ENCODE data around the gene ELMO1.

The ELMO1 gene

DNA sequence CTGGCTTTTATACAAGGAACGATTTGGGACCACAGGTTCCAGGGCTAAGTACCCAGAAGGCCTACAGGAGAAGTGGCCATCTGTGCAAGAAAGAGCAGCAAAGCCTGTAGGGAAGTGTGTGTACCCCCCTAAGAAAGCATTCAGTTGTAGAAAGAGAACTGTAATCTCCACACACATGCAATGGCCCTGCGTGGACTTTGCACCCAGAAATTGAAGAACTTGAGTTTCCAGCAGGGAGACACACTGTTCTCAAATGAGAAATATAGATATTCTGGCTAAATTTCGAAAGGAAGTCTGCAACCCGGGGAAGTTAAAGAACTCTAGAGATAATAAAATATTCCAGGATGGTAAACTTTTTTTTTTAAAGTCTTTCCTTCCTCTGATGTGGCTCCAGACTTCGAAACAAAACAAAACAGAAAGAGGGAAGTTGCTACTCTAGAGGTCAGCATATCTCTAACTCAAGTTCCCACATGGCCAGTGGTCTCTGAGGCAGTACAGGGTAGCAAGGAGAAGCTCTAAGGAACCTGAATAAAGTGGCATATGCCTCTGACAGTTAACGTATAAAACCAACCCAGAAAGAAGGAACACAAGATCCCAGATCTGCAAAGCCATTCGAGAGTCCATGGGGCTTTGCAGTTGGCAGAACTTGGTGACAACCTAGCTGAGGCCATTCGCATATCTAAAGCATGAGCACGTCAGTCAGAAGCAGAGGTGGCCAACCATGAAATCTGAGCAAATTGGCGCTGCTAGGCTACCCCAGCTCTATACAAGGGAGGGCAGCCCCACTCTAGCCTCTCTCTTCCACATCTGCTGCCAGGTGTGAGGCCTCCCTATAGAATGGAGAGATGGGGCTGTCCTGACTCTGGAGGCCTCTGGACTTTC, 56.6 kb downstream of the ELMO1 start:
- DNase-seq: peak in 1 of 42 donors; percentile 25
- intact Hi-C loops (cut with DNase I): no loop called here

DNA sequence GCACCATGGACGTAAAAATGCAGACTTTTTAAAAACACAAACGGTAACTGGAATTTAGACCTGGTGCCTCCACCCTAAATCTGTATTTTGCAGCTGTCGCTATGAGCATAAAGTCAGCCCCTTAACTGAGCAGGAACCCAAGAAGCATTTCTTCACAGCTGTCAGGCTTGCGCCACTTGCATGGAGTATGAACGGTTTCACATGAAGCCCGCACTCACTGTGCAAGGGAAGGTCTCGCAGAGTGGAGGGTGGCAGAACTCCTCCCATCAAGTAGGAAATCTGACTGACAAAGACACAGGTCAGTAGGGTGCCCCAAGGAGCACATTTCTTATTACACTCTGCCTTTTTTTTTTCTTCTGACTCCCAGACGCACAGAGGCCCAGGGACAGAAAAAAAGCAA, 58.5 kb downstream of the ELMO1 start:
- intact Hi-C loops (cut with DNase I): no loop called here
- DNase-seq: peak in 2 of 42 donors; percentile 17 to 22

DNA sequence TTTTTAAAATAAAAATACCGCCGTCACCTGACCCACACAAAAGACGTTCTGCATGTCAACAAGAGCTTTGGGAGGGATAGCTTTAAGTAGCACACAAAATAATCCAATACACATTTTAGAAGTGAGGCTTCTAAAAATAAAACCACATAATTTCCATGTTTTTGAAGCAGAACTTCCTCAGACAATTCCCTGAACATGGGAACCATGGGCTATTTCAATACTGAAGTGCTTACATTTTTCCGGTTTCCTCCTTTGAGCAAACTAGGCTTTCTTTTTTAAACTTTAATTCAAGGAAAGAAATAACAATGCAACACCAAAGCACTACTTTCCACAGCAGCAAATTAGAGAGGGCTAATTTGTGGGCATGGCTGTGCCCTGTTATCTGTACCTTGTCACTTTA, 59.9 kb downstream of the ELMO1 start:
- DNase-seq: no peak
- intact Hi-C loops (cut with DNase I): no loop called here

DNA sequence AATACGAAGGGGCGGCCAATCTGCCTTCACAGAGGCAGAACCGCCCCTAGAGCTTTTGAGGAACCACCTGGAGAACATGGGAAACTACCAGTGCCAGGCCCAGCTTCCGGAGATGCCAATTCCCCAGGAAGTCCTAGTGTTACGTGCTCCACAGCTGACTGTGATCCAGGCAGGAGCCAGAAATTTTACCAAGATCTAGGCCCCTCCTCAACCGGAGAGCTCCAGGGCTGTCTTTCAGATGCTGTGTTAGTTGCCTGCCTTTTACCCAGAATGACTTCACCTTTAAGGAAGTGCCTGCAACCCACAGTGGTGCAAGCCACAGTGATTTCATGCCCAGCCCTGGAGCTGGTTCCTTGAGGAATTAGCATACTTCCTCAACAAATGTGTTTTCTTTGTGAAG, 62.9 kb downstream of the ELMO1 start:
- intact Hi-C loops (cut with DNase I): no loop called here
- peak in 2 of 42 donors; percentile 12 to 41 for DNase-seq

DNA sequence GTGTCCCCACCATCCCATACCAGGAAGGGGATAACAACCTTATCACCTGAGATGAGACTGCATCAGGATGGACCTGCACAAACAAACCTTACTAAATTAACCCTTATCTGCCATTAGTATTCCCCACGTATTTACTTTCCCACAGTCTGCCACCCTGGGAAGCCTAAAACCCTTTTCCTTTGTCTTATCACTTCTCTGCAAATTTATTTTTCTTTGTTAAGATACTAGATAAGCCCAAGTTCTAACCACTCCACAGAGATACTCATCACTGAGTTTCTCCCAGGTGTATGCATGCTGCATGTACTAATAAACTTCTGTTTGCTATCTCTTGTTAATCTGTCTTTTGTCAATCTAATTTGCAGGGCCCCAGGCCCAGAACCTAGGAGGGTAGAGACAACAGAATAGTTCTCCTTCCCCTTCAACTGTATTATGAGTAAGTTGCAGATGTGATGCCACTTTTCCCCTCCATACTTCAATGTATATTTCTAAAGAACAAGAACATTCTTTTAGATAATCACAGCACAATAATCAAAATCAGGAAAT, 66.0 kb downstream of the ELMO1 start:
- intact Hi-C loops (cut with DNase I): no loop called here
- no peak for DNase-seq

DNA sequence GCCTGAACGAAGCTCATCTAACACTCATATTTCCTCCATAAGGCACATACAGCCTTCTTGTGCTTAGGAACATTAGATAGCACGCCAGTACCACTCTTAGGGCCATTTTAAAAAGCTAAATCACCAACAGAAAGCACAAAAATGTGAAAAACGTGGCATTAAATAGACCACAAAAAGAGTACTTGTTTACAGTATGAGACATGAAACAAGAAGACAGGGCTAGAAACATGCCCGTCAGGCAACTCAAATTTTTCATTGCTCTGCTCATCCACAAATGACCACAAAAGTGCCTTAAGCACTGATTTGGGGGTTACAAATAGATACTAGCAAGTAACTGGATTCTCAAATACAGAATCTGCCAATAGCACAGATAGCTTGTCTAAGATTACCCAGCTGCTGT, 67.8 kb downstream of the ELMO1 start:
- intact Hi-C loops (cut with DNase I): loop anchor here (2.0 kb wide), 1 partner anchor 56 kb away; no protein-coding TSS in a partner anchor
- DNase-seq: no peak

DNA sequence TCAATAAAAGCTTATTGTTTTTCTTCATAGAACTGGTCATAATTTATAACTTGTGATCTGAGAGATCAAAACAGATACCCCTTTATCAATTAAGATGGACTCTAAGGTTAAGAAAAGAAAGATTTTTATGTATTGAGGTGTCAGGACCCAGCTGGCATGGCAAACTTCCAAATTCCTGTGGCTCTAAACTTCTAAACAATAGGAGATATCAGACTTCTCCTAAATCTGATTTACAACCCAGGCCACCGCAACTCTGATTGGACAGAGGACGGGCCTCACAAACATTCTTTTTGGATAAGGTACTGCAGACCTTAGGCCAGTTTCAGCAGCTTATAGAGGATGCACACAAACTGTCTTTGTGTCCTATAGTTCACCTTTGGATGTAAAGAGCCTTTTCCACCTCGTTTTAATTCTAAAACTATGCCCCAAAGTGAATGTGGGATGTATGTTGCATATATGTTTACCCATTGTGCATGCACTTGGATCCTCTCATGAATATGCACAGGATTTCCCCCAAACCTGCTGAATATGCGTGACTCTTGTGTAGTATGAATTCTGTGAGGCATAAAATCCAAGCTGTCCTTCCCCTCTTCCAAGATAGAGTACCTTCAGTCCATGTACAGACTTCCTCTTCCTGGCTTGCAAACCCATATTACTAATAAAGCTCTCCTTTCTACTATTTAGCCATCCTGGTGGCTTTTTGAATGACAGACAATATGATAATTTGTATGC, 69.0 kb downstream of the ELMO1 start:
- no peak for DNase-seq
- intact Hi-C loops (cut with DNase I): loop anchor here (2.0 kb wide), 1 partner anchor 55 kb away; no protein-coding TSS in a partner anchor

DNA sequence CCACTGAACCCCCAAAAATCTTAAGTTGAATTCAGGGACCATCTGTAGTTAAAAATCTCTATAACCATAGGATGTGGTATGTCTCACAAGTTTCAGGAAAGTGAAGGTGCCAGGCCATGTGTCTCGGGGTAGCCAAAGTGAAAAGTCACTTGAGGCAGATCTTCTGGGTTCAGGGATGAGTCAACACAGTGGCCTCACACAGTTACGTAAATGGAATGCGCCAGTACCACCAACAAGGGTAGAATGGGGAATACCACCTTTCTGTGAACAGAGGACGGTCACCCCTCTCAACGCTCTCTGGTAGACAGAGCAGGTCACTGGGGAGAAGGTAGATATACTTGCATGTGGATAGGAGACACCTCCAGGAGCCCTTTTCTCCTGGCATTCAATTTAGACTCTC, 71.4 kb downstream of the ELMO1 start:
- intact Hi-C loops (cut with DNase I): no loop called here

DNA sequence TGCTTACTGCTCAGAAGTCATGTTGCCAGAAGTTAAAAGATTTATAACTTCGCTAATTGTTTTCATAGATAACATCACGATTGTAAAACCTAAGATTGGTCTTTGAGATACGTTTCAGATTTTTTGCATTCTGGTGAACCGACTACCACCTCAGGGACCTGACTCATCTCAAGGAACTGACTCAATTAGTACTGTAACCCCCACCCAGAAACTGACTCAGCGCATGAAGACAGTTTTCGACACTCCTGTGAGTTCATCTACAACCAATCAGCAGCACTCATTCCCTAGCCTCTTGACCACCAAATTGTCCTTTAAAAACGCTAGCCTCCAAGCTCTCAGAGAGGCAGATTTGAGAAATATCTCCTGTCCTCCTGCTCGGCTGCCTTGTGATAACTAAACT, 72.3 kb downstream of the ELMO1 start:
- intact Hi-C loops (cut with DNase I): no loop called here

More for the DNA sequence above, 71.4 kb downstream of the ELMO1 start:
- DNase-seq: no peak

DNA sequence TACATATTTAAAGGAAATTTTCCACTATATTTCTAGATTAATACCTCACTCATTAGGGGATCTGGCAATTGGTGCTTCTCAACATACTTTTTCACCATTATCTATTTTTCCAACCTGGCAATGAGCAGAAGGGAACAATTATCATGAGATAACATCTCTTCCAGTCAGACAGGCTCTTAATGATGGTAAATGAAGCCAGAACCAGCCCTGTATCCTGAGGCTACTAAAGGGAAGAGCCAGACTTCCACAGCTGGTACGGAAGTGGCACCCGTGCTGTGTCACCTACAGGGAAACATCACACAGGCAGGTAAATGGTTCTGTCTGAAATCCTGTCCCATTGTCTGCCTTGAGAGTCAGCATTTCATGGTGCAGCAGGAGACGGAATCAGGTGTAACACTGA, 75.9 kb downstream of the ELMO1 start:
- intact Hi-C loops (cut with DNase I): no loop called here
- no peak for DNase-seq

More for the DNA sequence above, 72.3 kb downstream of the ELMO1 start:
- DNase-seq: no peak

DNA sequence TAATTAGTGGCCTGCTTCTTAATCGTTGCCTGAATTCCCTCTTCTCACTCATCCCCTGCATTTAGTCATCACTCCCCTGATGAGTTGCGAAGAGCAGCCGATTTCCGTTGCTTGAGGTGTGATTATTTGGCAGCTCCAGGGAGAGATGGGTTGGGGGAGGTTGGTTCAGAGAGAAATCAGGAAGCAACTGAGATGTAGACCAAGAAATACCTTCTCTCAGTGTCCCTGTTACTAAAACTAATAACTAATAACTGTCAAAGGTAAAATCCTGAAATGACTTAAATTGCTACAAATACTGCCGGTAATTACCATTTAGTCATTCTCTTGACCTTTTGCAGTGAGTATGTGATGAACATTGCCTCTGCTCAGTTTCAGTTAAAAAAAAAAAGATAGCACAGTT, 76.9 kb downstream of the ELMO1 start:
- DNase-seq: no peak
- intact Hi-C loops (cut with DNase I): no loop called here

DNA sequence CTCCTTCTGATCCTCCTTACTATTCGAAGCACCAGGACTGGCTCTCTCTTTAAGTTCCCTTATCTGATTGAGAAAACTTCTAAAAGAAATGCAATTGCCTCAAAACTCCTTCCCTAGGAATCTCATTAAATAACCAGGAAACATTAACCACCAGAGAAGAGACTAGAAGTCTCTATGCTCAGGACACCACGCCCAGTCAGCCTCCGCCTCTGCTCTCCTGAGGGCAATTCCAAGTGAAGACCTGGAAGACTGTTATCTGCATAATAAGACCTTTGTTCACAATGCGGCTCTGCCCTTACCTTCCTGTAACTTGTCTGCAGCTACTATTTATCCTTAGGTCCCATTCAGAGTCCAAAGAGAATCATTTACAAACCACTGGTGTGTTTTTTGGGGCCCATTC, 78.8 kb downstream of the ELMO1 start:
- peak in 1 of 42 donors; percentile 31 for DNase-seq
- intact Hi-C loops (cut with DNase I): no loop called here

DNA sequence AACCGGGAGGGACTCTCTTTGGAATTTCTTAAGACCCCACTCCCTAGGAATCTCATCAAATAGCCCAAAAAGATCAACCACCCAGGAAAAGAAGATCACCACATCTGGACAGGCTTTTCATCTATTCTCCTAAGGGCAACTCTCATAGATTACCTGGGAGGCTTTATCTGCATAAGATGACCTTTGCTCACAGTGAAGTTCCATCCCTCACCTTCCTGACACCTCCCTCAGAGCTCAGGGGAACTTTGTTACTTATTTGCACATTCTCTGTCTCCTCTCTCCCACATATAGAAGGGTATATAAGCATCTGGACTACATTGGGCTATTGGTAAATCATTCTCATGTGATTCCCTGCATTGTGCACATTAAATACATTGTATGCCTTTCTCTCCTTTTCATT, 80.1 kb downstream of the ELMO1 start:
- intact Hi-C loops (cut with DNase I): no loop called here
- DNase-seq: no peak

DNA sequence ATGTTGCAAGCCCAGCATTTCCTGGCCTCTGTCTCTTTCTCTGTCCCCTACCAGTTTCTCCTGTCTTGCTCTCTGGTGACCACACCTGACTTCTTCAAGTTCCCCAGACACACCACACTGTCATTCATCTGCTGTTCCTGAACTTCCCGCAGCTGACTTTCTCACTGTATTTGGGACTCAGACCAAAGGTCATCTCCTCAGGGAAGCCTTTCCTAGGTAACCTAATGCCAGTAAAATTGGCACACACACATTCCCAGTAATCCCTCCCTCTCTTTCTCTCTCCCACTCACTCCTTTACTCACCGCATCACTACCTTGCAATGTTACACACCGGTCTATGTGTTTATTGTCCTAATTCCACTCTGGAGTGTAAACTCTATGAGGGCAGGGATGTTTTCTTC, 81.7 kb downstream of the ELMO1 start:
- intact Hi-C loops (cut with DNase I): no loop called here
- peak in 1 of 42 donors; percentile 22 for DNase-seq

DNA sequence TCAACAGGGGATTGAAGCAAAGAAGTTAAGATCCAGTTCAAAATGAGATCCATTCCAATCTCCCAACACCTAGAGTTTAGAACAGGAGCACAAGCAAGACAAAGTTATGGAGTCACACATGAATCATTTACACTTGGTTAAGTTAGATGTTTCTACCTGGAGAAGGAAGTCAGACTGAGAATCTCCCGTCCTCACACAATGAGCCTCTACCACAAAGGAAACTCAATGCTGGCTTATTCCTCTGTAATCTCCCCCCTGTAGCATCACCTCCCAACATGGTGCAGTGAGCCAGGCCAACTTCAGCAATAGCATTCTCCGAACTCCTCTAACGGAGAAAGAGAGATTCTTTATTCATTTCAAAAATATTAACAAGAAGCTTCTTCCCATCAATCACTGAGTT, 82.2 kb downstream of the ELMO1 start:
- intact Hi-C loops (cut with DNase I): no loop called here
- DNase-seq: peak in 1 of 42 donors; percentile 15

DNA sequence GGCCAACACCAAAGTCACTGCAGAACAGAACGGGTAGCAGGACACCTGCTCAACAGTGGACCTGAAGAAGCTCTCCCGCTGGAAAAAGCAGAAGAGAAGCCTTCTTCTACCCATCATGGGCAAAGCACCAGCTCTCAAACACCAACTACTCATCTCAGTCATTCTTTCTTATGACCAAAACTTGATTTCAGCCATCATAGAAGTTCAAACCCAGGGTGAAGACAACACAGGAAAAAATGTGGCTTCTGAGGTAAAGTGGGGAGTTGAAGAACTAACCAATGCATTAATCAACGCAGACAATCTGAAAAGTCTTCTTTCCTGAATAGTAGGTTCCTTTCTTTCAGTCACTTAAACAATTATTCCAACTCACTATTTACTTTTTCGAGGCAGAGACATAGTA, 83.3 kb downstream of the ELMO1 start:
- intact Hi-C loops (cut with DNase I): no loop called here
- no peak for DNase-seq

DNA sequence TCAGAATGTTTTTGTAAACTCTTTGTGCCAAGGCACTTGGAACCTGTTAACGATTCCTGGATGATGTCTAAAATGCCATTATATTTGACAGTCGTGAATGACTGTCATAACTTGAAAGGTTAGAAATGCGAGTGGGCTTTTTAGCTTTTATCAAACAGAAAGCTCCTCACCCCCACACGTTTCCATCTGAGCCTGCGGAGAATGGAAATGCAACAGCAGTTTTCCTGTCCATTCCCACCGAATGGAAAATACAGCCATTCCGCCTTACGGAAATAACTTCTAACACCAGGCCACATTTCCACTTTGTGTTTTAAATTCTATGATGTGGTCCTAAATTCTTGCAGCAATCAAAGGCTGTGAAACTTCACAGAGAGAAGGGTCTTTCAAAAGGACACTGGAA, 83.8 kb downstream of the ELMO1 start:
- no peak for DNase-seq

DNA sequence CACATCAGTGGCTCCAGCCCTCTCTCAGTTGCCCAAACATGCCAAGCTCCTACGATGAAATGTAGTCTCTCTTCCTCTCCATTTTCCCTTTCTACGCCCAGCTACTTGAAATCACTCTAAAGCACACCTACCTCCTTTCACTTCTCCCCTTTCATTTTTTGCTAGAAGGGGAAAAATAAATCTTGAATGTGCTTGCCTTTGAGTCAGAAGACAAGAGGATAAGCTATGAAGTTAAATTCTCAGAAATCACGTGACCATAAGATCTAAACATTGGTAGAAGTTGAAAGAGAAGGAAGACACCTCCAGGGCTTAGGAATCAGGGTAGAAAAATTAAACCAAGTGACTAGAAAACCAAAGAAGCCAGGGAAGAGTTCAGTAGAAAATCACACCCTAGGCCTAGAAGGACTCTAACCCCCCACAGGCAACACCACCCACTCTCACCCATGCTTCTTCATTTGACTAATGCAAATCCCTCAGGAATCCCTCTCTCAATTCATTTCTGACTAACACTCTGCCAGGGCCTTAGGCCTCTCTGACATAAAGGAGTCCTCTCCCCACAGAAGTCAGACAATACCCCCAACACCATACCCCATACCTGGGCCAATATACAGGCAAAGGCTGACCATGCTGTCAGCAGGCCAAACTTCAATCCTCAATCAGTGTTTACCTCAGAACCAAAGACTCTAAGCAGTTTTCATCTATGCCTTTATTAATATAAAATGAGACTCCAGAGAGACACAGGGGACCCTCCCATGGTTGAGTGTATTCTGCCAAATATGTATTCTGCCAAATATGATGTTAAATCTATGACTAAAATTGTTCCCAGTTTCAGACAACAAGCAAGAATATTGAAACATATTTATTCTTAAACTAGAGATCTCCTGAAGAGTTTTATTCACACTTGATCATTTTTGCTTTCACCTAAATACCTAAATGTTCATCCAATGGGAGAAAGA, 84.8 kb downstream of the ELMO1 start:
- DNase-seq: no peak
- intact Hi-C loops (cut with DNase I): no loop called here

More for the DNA sequence above, 83.8 kb downstream of the ELMO1 start:
- intact Hi-C loops (cut with DNase I): no loop called here

DNA sequence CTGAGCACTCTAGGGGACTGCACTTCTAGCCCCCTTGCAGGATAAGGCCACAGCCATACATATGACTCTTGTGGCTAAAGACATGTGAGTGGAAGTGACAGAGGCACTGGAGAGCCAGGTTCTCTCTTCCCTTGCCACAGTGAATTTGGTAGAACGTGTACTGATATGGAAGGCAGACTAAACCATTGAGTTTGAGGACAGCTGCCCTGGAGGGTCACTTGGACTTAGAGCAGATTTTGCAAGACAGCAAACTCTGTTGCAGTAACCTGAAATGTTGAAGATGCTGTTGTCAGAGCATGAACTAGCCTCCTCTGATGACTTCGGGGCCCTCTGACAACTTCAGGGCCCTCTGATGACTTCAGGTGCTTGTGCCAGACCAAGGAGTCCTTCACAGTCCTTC, 85.9 kb downstream of the ELMO1 start:
- intact Hi-C loops (cut with DNase I): no loop called here
- no peak for DNase-seq

All from head of caudate nucleus (tissue), 42 donors.